ENCODE measurements around the gene CARMIL1.

CARMIL1 gene

DNA sequence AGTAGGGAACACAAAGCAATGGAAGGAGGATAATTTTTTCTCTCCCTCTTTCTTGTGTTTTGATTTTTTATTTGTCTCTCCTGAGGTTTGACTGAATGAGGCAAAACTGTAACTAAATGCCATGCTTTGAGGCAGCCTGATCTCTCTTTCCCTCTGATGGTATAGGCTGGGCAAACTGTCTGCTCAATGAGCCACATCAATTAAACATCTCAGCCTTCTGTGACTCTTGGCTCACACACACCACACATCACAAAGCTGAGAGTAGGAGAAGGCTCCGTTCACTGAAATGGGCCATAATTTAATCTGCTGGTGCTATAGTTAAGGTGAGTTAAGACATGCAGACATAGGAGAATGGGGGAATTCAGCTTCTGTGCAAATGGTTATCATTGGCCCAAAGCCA, 344.7 kb downstream of the CARMIL1 start:
- Histone ChIP-seq H3K4me2 (ENCODE audit: low read length) (no peak overlapping the region), H2AK5ac (ENCODE audit: low read length) (no peak overlapping the region), H3K4me3 (ENCODE audit: low read depth, low read length) (no peak overlapping the region), H3K79me1 (ENCODE audit: low read length) (no peaks in the 10 kb centered on the region), H2BK5ac (ENCODE audit: low read depth, low read length, poor library complexity) (no peak overlapping the region), H3K14ac (ENCODE audit: low read length) (no peak overlapping the region), H3K9ac (ENCODE audit: low read length) (no peak overlapping the region), H3K18ac (ENCODE audit: low read length) (no peak overlapping the region), H2BK120ac (ENCODE audit: insufficient read depth, low read length, poor library complexity) (no peak overlapping the region), H2BK12ac (ENCODE audit: low read length) (no peak overlapping the region), H3K79me2 (ENCODE audit: control insufficient read depth, insufficient read depth, low read length, poor library complexity) (no peaks in the 10 kb centered on the region), H3K4ac (ENCODE audit: low read depth, low read length) (no peak overlapping the region), H4K12ac (ENCODE audit: low read depth, low read length) (no peak overlapping the region), H3K27ac (ENCODE audit: low read depth, low read length) (no peak overlapping the region), H3K9me3 (ENCODE audit: insufficient read depth, low read depth, low read length) (no peaks in the 10 kb centered on the region), H4K91ac (ENCODE audit: low read depth, low read length) (no peak overlapping the region), H4K8ac (ENCODE audit: low read depth, low read length) (no peak overlapping the region), H3K4me1 (ENCODE audit: control insufficient read depth in 1 of 2, insufficient read depth in 2 of 2, low read length in 2 of 2) (no peaks in the 10 kb centered on the region), H3K23ac (ENCODE audit: low read length) (no peak overlapping the region), H3K36me3 (ENCODE audit: control insufficient read depth in 1 of 2, insufficient read depth in 2 of 2, low read length in 2 of 2) (no peaks in the 10 kb centered on the region), H3K27me3 (ENCODE audit: insufficient read depth, low read length) (no peaks in the 10 kb centered on the region), H2AFZ (ENCODE audit: insufficient read depth, low read length, poor library complexity) (no peak overlapping the region)
- no peak for DNase-seq
- no CpG with 5 or more reads among the region's 1 CpG for WGBS (ENCODE audit: extremely low coverage, insufficient coverage, insufficient read length)

DNA sequence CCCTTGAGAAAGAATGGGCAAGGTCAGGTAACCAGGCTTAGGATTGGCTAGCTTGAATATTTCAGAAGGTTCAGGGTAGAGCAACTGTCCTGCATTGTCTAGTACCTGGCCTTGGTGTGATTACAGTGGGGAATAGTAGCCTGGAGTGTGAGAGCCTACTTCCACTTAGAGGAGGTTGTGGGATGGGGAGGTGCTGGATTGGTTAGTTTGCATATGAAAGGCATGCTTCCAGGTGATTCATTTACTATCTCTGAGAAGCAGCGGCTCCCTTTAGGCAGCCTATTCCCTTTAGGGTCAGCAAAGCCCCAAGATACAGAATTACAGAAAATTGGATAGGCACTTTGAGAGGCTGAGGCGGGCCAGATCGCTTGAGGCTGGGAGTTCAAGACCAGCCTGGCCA, 347.8 kb downstream of the CARMIL1 start:
- DNase-seq, result no peak
- Histone ChIP-seq H3K36me3 (ENCODE audit: control insufficient read depth in 1 of 2, insufficient read depth in 2 of 2, low read length in 2 of 2) (no peaks in the 10 kb centered on the region), H3K14ac (ENCODE audit: low read length) (no peak overlapping the region), H3K4me1 (ENCODE audit: control insufficient read depth in 1 of 2, insufficient read depth in 2 of 2, low read length in 2 of 2) (no peaks in the 10 kb centered on the region), H3K4ac (ENCODE audit: low read depth, low read length) (no peak overlapping the region), H3K23ac (ENCODE audit: low read length) (no peak overlapping the region), H4K91ac (ENCODE audit: low read depth, low read length) (no peak overlapping the region), H3K27me3 (ENCODE audit: insufficient read depth, low read length) (no peaks in the 10 kb centered on the region), H2AK5ac (ENCODE audit: low read length) (no peak overlapping the region), H3K79me2 (ENCODE audit: control insufficient read depth, insufficient read depth, low read length, poor library complexity) (no peaks in the 10 kb centered on the region), H2BK12ac (ENCODE audit: low read length) (no peak overlapping the region), H3K79me1 (ENCODE audit: low read length) (no peaks in the 10 kb centered on the region), H3K9ac (ENCODE audit: low read length) (no peak overlapping the region), H4K12ac (ENCODE audit: low read depth, low read length) (no peak overlapping the region), H3K27ac (ENCODE audit: low read depth, low read length) (no peak overlapping the region), H3K9me3 (ENCODE audit: insufficient read depth, low read depth, low read length) (no peaks in the 10 kb centered on the region), H4K8ac (ENCODE audit: low read depth, low read length) (no peak overlapping the region), H2AFZ (ENCODE audit: insufficient read depth, low read length, poor library complexity) (no peak overlapping the region), H3K4me2 (ENCODE audit: low read length) (no peak overlapping the region), H2BK5ac (ENCODE audit: low read depth, low read length, poor library complexity) (no peak overlapping the region), H2BK120ac (ENCODE audit: insufficient read depth, low read length, poor library complexity) (no peak overlapping the region), H3K18ac (ENCODE audit: low read length) (no peak overlapping the region), H3K4me3 (ENCODE audit: low read depth, low read length) (no peak overlapping the region)
- WGBS (ENCODE audit: extremely low coverage, insufficient coverage, insufficient read length), result no CpG with 5 or more reads among the region's 3 CpGs

DNA sequence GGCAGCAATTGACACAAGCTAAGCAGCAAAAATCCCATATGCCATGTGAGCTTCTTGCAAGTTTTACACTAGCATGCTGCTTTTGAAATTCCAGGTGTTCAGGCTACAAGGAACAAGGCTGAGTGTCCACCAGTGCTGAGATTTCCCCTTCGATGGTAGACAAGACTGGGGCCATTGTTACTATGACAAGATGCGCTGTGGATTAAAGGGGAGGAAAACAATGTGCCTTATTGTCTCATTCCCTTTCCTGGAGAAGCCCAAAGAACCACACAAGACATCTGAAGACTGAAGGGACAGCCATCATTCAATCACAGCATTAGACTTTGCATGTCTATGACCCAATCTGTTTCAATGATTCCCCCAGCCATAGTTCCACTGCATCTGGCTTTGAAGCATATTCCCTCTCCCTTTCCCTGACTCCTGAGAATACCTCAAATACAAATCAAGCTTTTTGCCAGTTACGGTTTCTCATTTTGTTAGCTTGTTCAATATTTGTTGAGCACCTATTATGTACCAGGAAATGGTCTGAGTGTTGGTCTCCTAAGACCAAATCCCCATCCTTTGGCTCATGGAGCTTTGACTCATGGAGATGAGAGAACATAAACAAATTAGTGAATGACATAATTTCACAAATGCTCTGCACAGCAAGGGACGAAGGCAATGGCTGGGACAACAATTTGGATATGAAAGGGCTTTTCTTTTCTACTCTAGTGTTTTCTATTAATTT, 349.5 kb downstream of the CARMIL1 start:
- Histone ChIP-seq H2AK5ac (ENCODE audit: low read length) (no peak overlapping the region), H3K79me1 (ENCODE audit: low read length) (no peaks in the 10 kb centered on the region), H3K4me1 (ENCODE audit: control insufficient read depth in 1 of 2, insufficient read depth in 2 of 2, low read length in 2 of 2) (no peaks in the 10 kb centered on the region), H3K9ac (ENCODE audit: low read length) (no peak overlapping the region), H3K14ac (ENCODE audit: low read length) (no peak overlapping the region), H3K4ac (ENCODE audit: low read depth, low read length) (no peak overlapping the region), H2AFZ (ENCODE audit: insufficient read depth, low read length, poor library complexity) (no peak overlapping the region), H4K8ac (ENCODE audit: low read depth, low read length) (no peak overlapping the region), H3K4me2 (ENCODE audit: low read length) (no peak overlapping the region), H2BK120ac (ENCODE audit: insufficient read depth, low read length, poor library complexity) (no peak overlapping the region), H3K79me2 (ENCODE audit: control insufficient read depth, insufficient read depth, low read length, poor library complexity) (no peaks in the 10 kb centered on the region), H3K4me3 (ENCODE audit: low read depth, low read length) (no peak overlapping the region), H4K12ac (ENCODE audit: low read depth, low read length) (no peak overlapping the region), H3K23ac (ENCODE audit: low read length) (no peak overlapping the region), H3K36me3 (ENCODE audit: control insufficient read depth in 1 of 2, insufficient read depth in 2 of 2, low read length in 2 of 2) (no peaks in the 10 kb centered on the region), H4K91ac (ENCODE audit: low read depth, low read length) (no peak overlapping the region), H3K27ac (ENCODE audit: low read depth, low read length) (no peak overlapping the region), H2BK12ac (ENCODE audit: low read length) (no peak overlapping the region), H2BK5ac (ENCODE audit: low read depth, low read length, poor library complexity) (no peak overlapping the region), H3K27me3 (ENCODE audit: insufficient read depth, low read length) (no peaks in the 10 kb centered on the region), H3K18ac (ENCODE audit: low read length) (no peak overlapping the region), H3K9me3 (ENCODE audit: insufficient read depth, low read depth, low read length) (no peaks in the 10 kb centered on the region)
- DNase-seq, result no peak
- WGBS (ENCODE audit: extremely low coverage, insufficient coverage, insufficient read length), result no CpG with 5 or more reads among the region's 4 CpGs

DNA sequence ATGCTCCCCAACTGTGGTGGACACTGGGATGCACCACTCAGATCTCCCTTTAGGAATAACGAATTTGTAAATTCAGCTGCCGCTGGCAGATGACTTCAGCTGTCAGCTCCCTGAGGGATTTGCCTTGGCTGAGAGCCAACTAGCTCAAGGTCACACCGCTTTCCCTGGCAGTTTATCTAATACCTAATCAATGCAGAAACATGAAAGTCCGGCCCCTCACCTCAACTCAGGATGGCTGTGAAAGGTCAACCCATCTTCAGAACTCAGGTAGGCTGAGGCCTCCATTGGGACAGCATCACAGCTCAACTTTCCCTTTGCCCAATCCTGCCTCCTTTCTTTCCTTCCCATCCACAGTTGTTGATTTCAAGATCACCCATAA, 350.0 kb downstream of the CARMIL1 start:
- no peaks in the 10 kb centered on the region for H3K9me3 ChIP-seq (ENCODE audit: insufficient read depth, low read depth, low read length)
- H3K79me1 ChIP-seq (ENCODE audit: low read length), result no peaks in the 10 kb centered on the region
- no peak overlapping the region for H3K4ac ChIP-seq (ENCODE audit: low read depth, low read length)
- H2AK5ac ChIP-seq (ENCODE audit: low read length), result no peak overlapping the region
- no peak overlapping the region for H3K23ac ChIP-seq (ENCODE audit: low read length)
- H2BK12ac ChIP-seq (ENCODE audit: low read length), result no peak overlapping the region
- no peak for DNase-seq
- WGBS (ENCODE audit: extremely low coverage, insufficient coverage, insufficient read length), result no CpG with 5 or more reads among the region's 4 CpGs
- no peak overlapping the region for H4K8ac ChIP-seq (ENCODE audit: low read depth, low read length)
- H3K4me3 ChIP-seq (ENCODE audit: low read depth, low read length), result no peak overlapping the region
- H3K4me1 ChIP-seq (ENCODE audit: control insufficient read depth in 1 of 2, insufficient read depth in 2 of 2, low read length in 2 of 2), result no peaks in the 10 kb centered on the region
- no peak overlapping the region for H2BK5ac ChIP-seq (ENCODE audit: low read depth, low read length, poor library complexity)
- H2BK120ac ChIP-seq (ENCODE audit: insufficient read depth, low read length, poor library complexity), result no peak overlapping the region
- H3K4me2 ChIP-seq (ENCODE audit: low read length), result no peak overlapping the region
- H4K12ac ChIP-seq (ENCODE audit: low read depth, low read length), result no peak overlapping the region
- H4K91ac ChIP-seq (ENCODE audit: low read depth, low read length), result no peak overlapping the region
- no peak overlapping the region for H3K18ac ChIP-seq (ENCODE audit: low read length)
- H3K14ac ChIP-seq (ENCODE audit: low read length), result no peak overlapping the region
- H3K36me3 ChIP-seq (ENCODE audit: control insufficient read depth in 1 of 2, insufficient read depth in 2 of 2, low read length in 2 of 2), result no peaks in the 10 kb centered on the region
- H3K27ac ChIP-seq (ENCODE audit: low read depth, low read length), result no peak overlapping the region
- H3K9ac ChIP-seq (ENCODE audit: low read length), result no peak overlapping the region
- H3K27me3 ChIP-seq (ENCODE audit: insufficient read depth, low read length), result no peaks in the 10 kb centered on the region
- no peak overlapping the region for H2AFZ ChIP-seq (ENCODE audit: insufficient read depth, low read length, poor library complexity)
- H3K79me2 ChIP-seq (ENCODE audit: control insufficient read depth, insufficient read depth, low read length, poor library complexity), result no peaks in the 10 kb centered on the region
